OCI-LY1 (cell line): ENCODE data around the gene CC2D2A.

ENCODE experiments used
- H2AFZ ChIP-seq: fragments of 200-600 bp; sonication (generic), shearing (Covaris generic); 2 replicates; pipeline ENCODE4 v1.6.0; 2014; ENCODE audit warnings: antibody characterized with exemption, mild to moderate bottlenecking, low read length
- H3F3A ChIP-seq: fragments of 200-600 bp; sonication (generic), shearing (Covaris generic); 2 replicates; pipeline ENCODE4 v1.6.0; 2014; ENCODE audit warnings: mild to moderate bottlenecking, antibody characterized with exemption, low read length, moderate library complexity; ENCODE audit not compliant: insufficient read depth
- H3K27ac ChIP-seq: fragments of 200-600 bp; sonication (generic); 2 replicates; pipeline ENCODE4 v1.5.1; 2014; ENCODE audit warnings: low read length, mixed run types, mild to moderate bottlenecking, low read depth; ENCODE audit not compliant: poor library complexity, severe bottlenecking
- H3K27me3 ChIP-seq: fragments of 200-600 bp; sonication (generic); 2 replicates; pipeline ENCODE4 v1.6.0; 2014; ENCODE audit warnings: antibody characterized with exemption, mild to moderate bottlenecking, low read length, moderate library complexity; ENCODE audit not compliant: insufficient read depth
- H3K36me3 ChIP-seq: fragments of 200-600 bp; sonication (generic); 2 replicates; pipeline ENCODE4 v1.6.1; 2014; ENCODE audit warnings: mild to moderate bottlenecking, antibody characterized with exemption, low read length, moderate library complexity, mixed read lengths; ENCODE audit not compliant: insufficient read depth
- H3K4me1 ChIP-seq: fragments of 200-600 bp; sonication (generic); 2 replicates; pipeline ENCODE4 v1.5.1; 2014; ENCODE audit warnings: mild to moderate bottlenecking, low read length, moderate library complexity; ENCODE audit not compliant: insufficient read depth, severe bottlenecking
- H3K4me2 ChIP-seq: fragments of 200-600 bp; sonication (generic), shearing (Covaris generic); 2 replicates; pipeline ENCODE4 v1.6.1; 2014; ENCODE audit warnings: low read length
- H3K4me3 ChIP-seq: fragments of 200-600 bp; sonication (generic); 2 replicates; pipeline ENCODE4 v1.5.1; 2014; ENCODE audit warnings: low read length, low read depth, mild to moderate bottlenecking, mixed read lengths; ENCODE audit not compliant: poor library complexity, severe bottlenecking
- H3K79me2 ChIP-seq: fragments of 200-600 bp; shearing (Covaris generic); 2 replicates; pipeline ENCODE4 v1.6.1; 2016; ENCODE audit warnings: mixed run types, low read length, mixed read lengths; ENCODE audit not compliant: insufficient read depth
- H3K9ac ChIP-seq: fragments of 200-600 bp; sonication (generic), shearing (Covaris generic); 2 replicates; pipeline ENCODE4 v1.6.1; 2014; ENCODE audit warnings: mild to moderate bottlenecking, low read length, mixed read lengths
- H3K9me2 ChIP-seq: fragments of 200-600 bp; sonication (generic), shearing (Covaris generic); 2 replicates; pipeline ENCODE4 v1.6.1; 2014; ENCODE audit warnings: low read depth, mild to moderate bottlenecking, low read length, mixed read lengths
- H3K9me3 ChIP-seq: fragments of 200-600 bp; shearing (Covaris generic); 2 replicates; pipeline ENCODE4 v1.6.1; 2014; ENCODE audit warnings: low read length, mixed read lengths
- H4K20me1 ChIP-seq: fragments of 200-600 bp; sonication (generic), shearing (Covaris generic); 2 replicates; pipeline ENCODE4 v1.6.0; 2016; ENCODE audit warnings: mild to moderate bottlenecking, low read length; ENCODE audit not compliant: insufficient read depth
- EZH2 ChIP-seq: fragments of 200-600 bp; sonication (generic), shearing (Covaris generic); IDR thresholded peaks from 2 replicates; pipeline ENCODE4 v1.8.0; 2017; ENCODE audit warnings: borderline replicate concordance, mixed run types, mild to moderate bottlenecking, antibody characterized with exemption, low read length, moderate library complexity, mixed read lengths
- TF ChIP-seq, protein P1 (sequence below): fragments of 200-600 bp; sonication (generic), shearing (Covaris generic); IDR thresholded peaks from 2 replicates; pipeline ENCODE4 v1.5.1; 2017; ENCODE audit warnings: mild to moderate bottlenecking, antibody characterized with exemption, low read length, moderate library complexity, mixed read lengths

Gene CC2D2A

DNA sequence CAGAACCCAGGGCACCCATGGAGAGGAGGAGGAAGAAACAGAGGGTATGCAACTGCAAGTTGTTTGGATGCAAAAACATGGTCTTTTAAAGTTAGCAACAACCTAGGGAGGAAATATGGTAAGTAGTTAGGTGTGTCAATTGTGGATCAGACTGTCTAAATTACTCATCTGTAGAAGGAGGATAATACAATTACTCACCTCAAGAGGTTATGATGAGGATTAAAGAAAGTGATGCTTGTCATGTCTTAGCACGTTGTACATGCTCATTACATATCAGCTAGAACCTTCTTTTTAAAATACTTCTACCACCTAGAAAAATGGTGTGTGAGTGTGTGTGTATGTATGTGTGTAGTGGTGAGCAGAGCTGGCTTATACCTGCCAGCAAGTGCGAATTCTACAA is 44.2 kb upstream of the CC2D2A start:
- no peaks in the 10 kb centered on the region for H3K4me1 ChIP-seq
- TF ChIP-seq, protein P1, sequence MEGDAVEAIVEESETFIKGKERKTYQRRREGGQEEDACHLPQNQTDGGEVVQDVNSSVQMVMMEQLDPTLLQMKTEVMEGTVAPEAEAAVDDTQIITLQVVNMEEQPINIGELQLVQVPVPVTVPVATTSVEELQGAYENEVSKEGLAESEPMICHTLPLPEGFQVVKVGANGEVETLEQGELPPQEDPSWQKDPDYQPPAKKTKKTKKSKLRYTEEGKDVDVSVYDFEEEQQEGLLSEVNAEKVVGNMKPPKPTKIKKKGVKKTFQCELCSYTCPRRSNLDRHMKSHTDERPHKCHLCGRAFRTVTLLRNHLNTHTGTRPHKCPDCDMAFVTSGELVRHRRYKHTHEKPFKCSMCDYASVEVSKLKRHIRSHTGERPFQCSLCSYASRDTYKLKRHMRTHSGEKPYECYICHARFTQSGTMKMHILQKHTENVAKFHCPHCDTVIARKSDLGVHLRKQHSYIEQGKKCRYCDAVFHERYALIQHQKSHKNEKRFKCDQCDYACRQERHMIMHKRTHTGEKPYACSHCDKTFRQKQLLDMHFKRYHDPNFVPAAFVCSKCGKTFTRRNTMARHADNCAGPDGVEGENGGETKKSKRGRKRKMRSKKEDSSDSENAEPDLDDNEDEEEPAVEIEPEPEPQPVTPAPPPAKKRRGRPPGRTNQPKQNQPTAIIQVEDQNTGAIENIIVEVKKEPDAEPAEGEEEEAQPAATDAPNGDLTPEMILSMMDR: no peak
- TF ChIP-seq EZH2: no peak
- no peak overlapping the region for H3K4me3 ChIP-seq
- no peak overlapping the region for H2AFZ ChIP-seq
- no peaks in the 10 kb centered on the region for H3K9me3 ChIP-seq
- H3K79me2 ChIP-seq: no peaks in the 10 kb centered on the region
- no peaks in the 10 kb centered on the region for H3K27me3 ChIP-seq
- H3F3A ChIP-seq: no peaks in the 10 kb centered on the region
- no peaks in the 10 kb centered on the region for H4K20me1 ChIP-seq
- no peaks in the 10 kb centered on the region for H3K36me3 ChIP-seq
- H3K9ac ChIP-seq: no peak overlapping the region
- H3K27ac ChIP-seq: no peak overlapping the region
- H3K9me2 ChIP-seq: no peaks in the 10 kb centered on the region
- no peak overlapping the region for H3K4me2 ChIP-seq

- Histone ChIP-seq H3K27ac (no peak overlapping the region), H3F3A (no peaks in the 10 kb centered on the region), H3K4me1 (no peaks in the 10 kb centered on the region), H4K20me1 (no peaks in the 10 kb centered on the region), H3K27me3 (no peaks in the 10 kb centered on the region), H3K9me3 (no peaks in the 10 kb centered on the region), H3K79me2 (no peaks in the 10 kb centered on the region), H3K4me3 (no peak overlapping the region), H3K4me2 (no peak overlapping the region), H3K9ac (no peak overlapping the region), H3K36me3 (no peaks in the 10 kb centered on the region), H2AFZ (no peak overlapping the region), H3K9me2 (no peaks in the 10 kb centered on the region)
- TF ChIP-seq EZH2: no peak
- TF ChIP-seq, protein P1: no peak
Observed at GRCh38 chr4:15427161-15427560, 42.5 kb upstream of the CC2D2A start.

DNA sequence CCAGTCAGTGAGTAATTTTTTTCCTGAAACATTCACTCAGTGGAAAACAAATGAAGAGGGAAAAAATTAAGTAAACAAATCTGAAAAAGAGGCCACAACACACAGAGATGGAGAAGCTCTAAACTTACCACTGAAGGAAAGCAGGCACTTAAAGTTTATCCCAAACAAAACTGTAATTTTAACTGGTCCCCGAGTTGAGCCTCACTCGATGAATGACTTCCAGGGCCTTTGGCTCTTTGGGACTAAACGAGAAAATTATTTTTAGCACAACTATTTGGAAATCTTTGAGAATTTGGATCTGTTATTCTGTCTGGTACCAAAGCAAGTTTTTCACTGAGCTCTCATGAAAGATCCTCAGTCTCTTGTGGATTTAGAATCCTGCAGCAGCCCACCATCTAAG is 42.0 kb upstream of the CC2D2A start, which contains the start of gene C1QTNF7:
TSS of gene C1QTNF7 (plus strand) at position 333 of the 400 bp plus-strand sequence. CDS start 7,711 bp downstream, outside the sequence.
- no peak within 1 kb of the TSS for H3K4me2 ChIP-seq
- no peaks in the 10 kb centered on the region for H3K9me2 ChIP-seq
- no peaks in the 10 kb centered on the region for H4K20me1 ChIP-seq
- no peaks in the 10 kb centered on the region for H3F3A ChIP-seq
- TF ChIP-seq, protein P1: no peak
- TF ChIP-seq EZH2: no peak
- no peaks in the 10 kb centered on the region for H3K4me1 ChIP-seq
- H3K27me3 ChIP-seq: no peaks in the 10 kb centered on the region
- H3K4me3 ChIP-seq: no peak within 1 kb of the TSS
- no peaks in the 10 kb centered on the region for H3K79me2 ChIP-seq
- H3K9me3 ChIP-seq: no peaks in the 10 kb centered on the region
- no peak within 1 kb of the TSS for H2AFZ ChIP-seq
- no peak within 1 kb of the TSS for H3K9ac ChIP-seq
- H3K36me3 ChIP-seq: no peaks in the 10 kb centered on the region
- no peak within 1 kb of the TSS for H3K27ac ChIP-seq
